ENCODE measurements around the gene GNAZ.

GNAZ gene

DNA sequence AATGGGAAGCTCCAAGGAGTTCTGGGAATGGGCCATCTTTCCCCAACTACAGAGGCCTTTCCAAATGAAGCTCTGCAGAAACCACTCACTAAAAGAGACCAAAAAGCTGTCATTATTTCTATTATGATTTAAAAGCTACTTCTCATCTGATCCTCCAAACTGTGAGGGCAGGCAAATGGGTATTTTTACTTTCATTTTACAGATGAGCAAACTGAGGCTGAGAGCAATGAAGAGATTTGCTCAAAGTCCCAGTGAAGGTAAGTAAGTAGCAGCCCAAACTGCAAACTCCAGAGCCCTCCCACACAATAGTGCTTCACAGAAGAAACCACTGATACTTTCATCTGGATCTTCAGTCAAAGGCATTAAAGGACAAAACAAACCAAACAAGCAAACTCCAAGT, 70.1 kb downstream of the GNAZ start:
- no peak overlapping the region for H3K4me3 ChIP-seq (ENCODE audit: low read length)
- no peak for DNase-seq (ENCODE audit: low read depth, low spot score)

DNA sequence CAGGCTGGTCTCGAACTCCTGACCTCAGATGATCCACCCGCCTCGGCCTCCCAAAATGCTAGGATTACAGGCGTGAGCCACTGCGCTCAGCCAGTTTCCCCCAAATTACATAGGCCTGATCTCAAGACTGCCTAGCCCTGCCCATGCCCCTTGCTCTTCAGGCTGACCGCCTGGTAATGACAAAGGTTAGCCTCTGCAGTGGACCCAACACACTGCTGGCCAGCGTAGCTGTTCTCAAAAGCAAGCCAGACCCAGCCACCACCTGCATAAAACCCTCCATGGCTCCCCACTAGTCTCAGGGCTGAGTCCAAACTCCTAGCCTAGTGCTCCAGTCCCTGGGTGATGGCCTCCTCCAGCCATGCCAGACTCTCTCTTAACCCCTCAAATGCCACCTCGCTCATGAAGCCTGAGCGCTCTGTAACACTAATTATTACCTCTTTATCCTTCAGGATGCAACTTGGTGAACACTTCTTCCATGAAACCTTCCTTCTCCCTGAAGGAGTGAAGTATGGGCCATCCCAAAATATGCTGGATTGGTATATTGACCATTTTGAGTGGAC, 72.3 kb downstream of the GNAZ start:
- H3K4me3 ChIP-seq (ENCODE audit: low read length), result no peak overlapping the region; the same call in 1 of the 2 replicates
- no peak for DNase-seq (ENCODE audit: low read depth, low spot score)

DNA sequence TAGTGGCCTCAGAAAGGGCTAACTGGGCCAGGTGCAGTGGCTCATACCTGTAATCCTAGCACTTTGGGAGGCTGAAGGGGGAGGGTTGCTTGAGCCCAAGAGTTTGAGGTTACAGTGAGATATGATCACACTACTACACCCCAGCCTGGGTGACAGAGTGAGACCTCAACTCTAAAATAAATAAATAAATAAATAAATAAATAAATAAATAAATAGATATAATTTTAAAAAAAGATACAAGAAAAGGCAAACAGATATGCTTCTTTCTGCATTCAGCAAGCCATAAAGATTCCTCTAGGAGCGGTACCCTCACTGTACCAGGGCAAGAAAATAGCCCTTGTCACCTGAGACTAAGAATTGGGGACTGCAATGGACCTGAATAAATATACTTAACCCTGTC, 72.8 kb downstream of the GNAZ start:
- no peak for DNase-seq (ENCODE audit: low read depth, low spot score)
- no peak overlapping the region for H3K4me3 ChIP-seq (ENCODE audit: low read length)

DNA sequence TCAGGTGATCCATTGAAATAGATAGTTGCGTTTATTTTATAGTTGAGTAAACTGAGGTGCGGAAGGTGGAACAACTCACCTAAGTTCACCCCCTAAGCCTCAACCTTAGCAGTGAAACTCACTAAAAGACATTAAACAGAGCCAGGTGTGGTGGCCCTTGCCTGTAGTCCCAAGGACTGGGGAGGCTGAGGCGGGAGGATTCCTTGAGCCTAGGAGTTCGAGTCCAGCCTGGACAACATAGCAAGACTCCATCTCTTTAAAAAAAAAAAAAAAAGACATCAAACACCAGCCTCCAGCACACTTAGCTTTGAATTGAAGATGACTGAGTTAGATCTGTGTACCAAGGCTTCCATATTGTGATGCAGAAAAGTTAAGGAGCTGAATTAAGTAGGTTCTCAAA, 74.1 kb downstream of the GNAZ start:
- no peak for DNase-seq (ENCODE audit: low read depth, low spot score)
- H3K4me3 ChIP-seq (ENCODE audit: low read length), result no peak overlapping the region

DNA sequence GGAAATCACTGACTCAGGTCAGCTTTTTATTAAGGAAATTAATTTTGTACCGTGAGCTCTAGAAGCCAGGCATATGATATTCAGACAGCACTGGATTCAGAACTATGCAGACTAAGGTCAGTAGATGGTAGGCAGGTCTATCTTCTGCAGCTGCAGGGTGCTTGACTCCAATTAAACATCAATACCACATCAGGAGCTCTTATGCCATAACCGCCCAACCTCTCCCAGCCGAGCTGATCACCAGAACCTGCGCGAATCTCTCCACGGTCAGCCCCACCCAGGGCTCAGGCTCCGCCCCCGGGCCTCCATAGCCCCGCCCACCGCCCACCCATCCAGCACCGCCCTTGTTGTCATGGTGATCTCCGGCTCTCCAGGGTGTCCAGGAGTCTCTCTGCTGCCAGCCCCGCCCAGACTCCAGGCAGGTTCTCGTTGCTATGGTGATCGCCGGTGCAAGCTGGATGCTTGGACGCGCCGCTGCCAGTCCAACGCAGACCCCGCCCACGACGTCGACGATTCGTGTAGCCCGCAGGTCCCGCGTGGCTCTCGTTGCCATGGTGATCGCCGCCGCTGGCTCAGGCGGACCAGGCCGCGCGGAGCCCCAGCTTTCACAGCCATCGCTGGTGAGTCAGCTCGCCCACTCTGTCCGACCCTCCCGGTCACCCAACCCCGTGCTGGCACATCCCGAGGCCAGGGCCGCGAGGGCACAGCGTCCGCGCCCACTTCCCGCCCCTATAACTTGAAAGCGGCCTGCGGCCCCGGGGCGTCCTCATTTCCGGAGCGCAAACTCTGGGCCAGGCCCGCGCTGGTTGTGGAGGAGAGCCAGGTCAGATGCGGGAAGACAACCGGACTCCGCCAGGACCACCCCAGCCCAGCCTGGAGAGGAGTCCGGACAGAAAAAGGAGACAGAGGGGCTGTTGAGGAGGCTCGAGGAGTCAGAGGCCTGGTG, 74.9 kb downstream of the GNAZ start, which contains the start of gene RAB36:
TSS of gene RAB36 (plus strand) at position 546 of the 946 bp plus-strand sequence. CDS start 1,140 bp downstream, outside the sequence.
- H3K4me3 ChIP-seq (ENCODE audit: low read length), result no peak within 1 kb of the TSS
- no peak for DNase-seq (ENCODE audit: low read depth, low spot score)

DNA sequence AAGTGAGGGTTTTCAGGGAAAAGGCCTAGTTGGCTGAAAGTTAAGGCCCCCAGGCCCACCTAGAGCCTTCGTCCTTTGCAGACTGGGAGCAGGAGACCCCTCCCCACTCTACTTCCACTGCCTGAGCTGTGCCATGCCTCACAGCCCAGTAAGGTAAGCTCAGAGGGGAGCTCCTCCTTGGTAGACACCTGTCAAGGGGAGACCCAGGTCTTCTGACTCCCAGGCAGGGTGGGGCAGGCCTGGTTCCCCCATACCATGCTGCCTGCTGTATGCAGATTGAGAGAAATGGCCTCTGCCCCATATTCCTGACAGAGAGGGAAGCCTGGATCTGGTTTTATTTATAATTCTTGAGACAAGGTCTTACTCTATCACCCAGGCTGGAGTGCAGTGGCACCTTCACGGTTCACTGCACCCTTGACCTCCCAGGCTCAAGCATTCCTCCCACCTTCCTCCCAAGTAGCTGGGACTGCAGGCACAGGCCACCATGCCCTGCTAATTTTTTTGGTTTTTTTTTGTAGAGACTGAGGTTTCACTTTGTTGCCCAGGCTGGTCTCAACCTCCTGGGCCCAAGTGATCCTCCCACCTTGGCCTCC, 75.7 kb downstream of the GNAZ start:
- no peak overlapping the region for H3K4me3 ChIP-seq (ENCODE audit: low read length)
- no peak for DNase-seq (ENCODE audit: low read depth, low spot score)

DNA sequence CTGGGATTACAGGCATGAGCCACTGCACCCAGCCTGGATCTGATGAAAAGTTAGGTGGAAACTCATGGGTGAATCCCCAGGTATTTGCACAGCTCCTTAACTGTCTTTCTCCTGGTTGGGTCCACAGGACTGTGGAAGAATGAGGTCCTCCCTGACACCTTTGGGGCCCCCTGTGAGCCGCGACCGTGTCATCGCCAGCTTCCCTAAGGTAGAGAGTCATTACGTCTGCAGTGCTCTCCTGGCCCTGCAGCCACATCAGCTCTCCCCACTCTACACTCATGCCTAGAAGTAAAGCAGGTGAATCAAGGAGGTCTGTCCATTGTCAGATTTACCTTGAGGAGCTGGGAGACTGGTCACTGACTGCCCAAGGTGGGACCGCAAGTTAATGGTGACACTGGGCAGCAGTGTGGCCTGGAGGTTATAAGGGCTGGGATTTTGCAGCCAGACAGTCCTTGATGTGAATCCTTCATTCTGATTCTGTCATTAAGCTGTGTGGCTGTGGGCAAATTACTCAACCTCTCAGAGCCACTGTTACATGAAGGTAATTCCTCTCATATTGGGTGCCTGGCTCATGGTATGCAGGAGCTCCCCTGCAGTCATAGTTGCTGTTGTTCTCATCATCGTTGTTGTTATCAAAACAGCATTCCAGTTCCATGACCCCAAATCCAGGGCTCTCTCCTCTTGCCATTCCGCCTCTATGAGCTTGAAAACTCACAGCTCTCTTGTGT, 76.3 kb downstream of the GNAZ start:
- no peak for DNase-seq (ENCODE audit: low read depth, low spot score)
- no peak overlapping the region for H3K4me3 ChIP-seq (ENCODE audit: low read length)

DNA sequence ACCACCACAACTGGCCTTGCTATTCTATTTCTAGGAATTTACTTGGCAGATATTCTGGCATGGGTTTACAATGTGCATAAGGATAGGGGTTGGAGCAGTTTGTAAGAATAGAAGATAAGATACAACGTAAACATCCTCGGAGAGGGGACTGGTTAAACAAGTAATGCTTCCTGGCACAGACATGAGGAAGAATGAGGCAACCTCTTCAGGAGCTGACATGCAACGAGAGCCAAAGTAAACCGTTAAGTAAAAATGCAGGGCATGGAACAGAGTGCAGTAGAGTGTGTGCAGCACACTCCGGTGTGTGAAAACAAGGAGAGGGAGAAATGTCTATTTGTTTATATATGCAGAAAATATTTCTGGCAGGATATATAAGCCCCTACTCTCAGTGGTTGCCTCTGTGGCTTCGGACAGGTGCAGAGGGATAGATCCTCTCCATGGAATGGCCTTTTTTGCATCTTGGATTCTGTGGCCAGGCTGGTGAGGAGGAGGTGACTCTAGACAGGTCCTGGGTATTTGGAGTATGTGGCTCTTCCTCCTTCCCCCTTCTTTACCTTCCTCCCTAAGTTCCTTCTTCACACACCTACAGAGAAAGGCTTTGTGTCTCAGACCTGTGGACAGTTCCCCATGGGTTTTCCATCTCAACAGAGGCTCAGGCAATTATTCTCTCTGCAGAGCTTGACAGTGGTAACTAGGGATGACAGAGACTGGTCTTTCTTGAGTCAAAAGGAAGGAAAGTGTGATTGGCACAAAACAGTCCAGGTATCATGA, 77.5 kb downstream of the GNAZ start:
- DNase-seq (ENCODE audit: low read depth, low spot score), result no peak
- H3K4me3 ChIP-seq (ENCODE audit: low read length), result no peak overlapping the region

DNA sequence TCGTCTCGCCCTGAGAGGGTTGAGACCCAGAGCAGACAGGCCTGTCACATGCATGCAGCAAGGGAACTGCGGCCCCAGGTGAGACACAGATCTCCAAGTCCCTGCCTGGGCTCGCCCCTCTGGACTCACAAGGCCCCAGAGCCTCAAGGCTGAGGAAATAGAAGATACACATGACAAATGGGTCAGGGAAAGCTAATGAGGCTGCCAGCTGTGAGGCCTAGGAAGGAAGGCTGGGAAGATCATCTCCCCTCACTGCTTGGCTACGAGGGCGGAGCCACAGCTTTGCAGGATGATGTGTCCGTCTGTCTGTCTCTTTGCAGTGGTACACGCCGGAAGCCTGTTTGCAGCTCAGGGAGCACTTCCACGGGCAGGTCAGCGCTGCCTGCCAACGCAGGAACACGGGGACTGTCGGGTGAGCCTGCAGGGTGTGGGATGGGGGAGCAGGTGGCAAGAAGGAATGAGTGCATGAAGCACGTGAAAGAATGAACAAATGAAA, 79.5 kb downstream of the GNAZ start:
- no peak for DNase-seq (ENCODE audit: low read depth, low spot score)
- no peak overlapping the region for H3K4me3 ChIP-seq (ENCODE audit: low read length)

DNA sequence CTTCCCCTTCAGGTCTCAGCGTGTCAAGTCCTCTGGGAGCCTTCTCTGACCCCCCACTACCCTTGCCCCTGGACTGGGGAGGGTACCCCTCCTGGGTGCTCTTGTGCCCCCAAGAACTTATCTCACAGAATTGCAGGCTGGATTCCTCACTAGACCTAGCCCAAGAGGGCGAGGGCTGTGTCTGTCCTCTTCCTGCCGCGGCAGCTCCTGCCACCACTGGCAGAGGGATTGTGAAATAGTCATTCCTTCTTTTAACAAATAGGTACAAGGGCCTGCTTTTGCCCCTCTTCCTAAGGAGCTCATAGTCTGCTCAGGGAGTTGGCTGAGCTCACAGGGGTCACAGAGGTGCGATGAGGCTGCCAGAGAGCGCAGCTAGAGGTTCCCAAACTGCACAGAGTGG, 80.4 kb downstream of the GNAZ start:
- no peak for DNase-seq (ENCODE audit: low read depth, low spot score)
- no peak overlapping the region for H3K4me3 ChIP-seq (ENCODE audit: low read length)

DNA sequence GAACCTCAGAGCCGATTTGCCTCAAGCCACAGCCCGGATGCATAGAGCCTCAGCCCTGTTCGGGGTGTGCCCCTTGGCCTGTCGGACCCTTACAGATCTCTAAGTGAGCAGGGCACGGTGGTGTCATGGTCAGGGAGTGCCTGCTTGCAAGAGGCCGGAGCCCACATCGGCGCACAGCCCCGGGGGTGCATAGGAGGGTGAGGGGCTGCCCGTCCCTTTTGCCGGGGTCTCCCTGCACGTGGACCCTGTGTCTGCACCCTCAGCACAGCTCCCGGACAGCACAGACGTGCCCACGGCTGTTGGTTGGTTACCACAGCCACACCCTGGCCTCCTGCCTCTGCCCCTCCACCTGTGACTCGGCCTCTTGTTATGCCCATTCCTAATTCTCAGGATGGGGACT, 81.5 kb downstream of the GNAZ start:
- DNase-seq (ENCODE audit: low read depth, low spot score), result no peak

DNA sequence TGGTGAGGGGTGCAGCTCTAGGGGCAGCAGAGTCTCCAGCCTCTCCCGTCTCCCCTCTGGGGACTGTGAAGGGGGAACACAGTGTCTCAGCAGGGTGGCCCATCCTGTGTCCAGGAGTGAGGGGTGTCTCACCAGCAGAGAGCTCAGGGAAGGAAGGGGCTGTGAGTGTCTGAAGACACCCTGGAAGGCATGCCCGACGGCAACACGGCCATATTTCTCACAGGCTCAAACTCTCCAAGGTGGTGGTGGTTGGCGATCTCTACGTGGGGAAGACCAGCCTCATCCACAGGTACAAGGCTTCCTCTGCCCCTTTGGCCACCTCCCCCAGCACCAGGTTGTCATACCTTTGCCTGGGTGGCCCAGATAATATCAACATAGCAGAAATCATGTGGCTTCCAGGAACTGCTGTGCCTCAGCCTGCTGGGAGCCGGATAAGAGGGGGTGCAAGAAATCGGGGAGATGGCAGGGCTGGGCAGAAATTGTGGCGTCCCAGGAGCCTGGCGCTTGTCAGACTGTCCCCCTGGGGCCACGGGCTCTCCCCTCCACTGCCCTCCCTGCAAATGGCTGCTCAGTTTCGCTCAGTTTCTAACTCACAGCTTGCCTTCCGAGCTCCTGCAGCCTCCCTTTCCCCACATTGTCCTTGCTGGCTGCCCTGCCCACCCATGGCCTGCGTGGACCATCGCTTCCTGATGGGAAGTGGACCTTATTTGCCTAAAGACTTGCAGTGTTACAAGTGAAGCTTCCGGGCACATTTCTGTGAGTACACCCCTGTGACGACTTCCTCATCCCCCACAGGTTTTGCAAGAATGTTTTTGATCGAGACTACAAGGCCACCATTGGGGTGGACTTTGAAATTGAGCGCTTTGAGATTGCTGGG, 82.2 kb downstream of the GNAZ start:
- no peak for DNase-seq (ENCODE audit: low read depth, low spot score)
- H3K4me3 ChIP-seq (ENCODE audit: low read length), result no peak overlapping the region

More for the DNA sequence above, 81.5 kb downstream of the GNAZ start:
- H3K4me3 ChIP-seq (ENCODE audit: low read length), result no peak overlapping the region

DNA sequence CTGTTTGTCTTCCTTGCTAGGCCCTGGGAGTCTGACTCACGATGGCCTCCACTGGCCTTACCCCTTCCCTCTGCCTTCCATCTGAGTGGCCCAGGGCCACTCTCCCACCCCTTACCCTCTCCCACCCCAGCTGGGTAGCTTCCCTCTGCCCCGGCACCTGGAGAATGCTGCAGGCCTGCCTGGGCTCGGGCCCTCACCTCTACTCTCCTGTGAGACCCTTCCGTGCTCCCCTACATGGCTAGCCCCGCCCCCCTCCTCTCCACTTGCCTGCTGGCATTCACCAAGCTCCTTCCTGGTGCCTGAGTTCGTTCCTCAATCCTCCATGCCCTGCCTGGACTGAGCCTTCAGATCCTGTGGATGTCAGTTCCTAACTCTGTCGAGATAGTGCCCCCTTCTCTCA, 83.7 kb downstream of the GNAZ start:
- no peak overlapping the region for H3K4me3 ChIP-seq (ENCODE audit: low read length)
- no peak for DNase-seq (ENCODE audit: low read depth, low spot score)

DNA sequence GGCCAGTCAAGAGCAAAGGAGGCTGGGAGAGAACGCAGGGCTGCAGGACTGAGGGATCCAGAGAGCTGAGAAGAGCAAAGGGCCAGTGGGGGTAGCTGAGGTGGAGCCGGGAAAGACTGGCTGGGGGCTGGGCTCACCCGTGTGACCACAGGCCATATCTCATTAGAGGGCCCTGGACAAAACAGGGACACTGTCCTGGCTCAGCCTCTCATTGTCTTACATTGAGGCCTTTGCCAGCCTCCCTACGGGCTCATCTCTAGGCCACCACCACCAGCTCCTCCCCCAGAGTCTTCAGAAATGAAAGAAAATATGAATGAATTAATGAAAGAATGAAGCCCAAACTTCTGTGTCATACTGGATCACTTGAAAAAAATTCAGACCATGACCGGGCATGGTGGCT, 84.1 kb downstream of the GNAZ start:
- DNase-seq (ENCODE audit: low read depth, low spot score), result no peak
- no peak overlapping the region for H3K4me3 ChIP-seq (ENCODE audit: low read length)

DNA sequence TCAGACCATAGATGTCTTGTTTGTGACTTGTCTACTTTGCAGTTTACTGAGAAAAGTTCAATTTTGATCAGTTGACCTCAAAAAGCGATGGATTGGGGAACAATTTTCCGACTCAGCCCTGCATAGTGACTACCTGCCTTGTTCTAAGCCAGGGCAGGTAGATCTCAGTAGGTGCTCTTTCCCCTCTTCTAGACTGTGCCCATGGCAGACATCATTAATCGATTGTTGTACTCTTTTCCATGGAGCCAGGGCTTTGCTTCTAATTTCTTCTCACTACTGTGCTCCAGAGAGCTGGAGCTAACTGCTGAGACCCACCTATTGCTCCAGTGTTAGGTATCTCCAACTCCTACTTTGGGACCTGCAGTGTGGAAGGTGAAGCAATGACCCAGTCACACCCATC, 84.8 kb downstream of the GNAZ start:
- H3K4me3 ChIP-seq (ENCODE audit: low read length), result no peak overlapping the region
- DNase-seq (ENCODE audit: low read depth, low spot score), result no peak

DNA sequence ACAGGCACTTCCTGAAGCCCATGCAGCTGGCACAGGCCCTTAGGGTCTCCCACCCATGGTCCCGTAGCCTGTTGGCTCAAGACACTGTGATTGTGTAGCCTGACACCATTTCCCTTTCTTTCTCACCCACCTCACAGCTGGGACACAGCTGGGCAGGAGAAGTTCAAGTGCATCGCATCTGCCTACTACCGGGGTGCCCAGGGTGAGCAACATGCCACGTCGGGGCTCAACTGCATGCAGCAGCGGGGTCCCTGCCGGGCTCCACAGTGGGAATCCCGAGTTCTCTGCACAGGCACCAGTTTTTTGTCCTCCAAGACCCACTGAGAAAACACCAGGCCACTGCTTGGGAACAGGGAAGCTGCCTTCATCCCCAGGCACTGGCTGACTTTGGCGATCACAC, 85.5 kb downstream of the GNAZ start:
- no peak overlapping the region for H3K4me3 ChIP-seq (ENCODE audit: low read length)
- no peak for DNase-seq (ENCODE audit: low read depth, low spot score)

DNA sequence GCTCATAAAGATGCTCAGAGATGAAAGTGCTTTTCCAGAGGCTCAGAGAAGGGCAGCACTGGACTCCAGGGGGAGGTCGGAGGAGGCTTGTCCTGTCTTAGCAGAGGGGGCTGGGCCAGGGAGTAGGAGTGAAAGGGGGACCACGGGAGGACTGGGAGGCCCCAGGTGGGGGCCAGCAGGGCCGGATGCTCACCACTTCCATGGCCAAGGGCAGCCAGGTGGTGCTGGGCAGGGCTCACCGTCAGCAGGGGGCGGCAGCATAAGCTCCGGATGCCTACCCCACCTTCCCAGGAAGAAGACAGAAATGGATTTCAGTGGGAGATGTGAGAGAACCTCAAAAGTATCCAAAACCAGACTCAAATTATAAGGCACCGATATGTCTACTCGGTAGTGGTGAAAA, 86.0 kb downstream of the GNAZ start:
- DNase-seq (ENCODE audit: low read depth, low spot score), result no peak
- no peak overlapping the region for H3K4me3 ChIP-seq (ENCODE audit: low read length)
